Stomach (tissue), 4 donors: ENCODE measurements around the gene ZNF428.

Source experiments
- POLR2A ChIP-seq, 4 donors: fragments of 450-650 bp; IDR thresholded peaks; one replicate each; pipeline ENCODE4 v1.6.1; 2016; ENCODE audit warnings: antibody characterized with exemption in 4 of 4, control low read depth in 2 of 4, mild to moderate bottlenecking in 1 of 4, moderate library complexity in 1 of 4
- POLR2AphosphoS5 ChIP-seq, 3 donors: sonication (generic); formaldehyde crosslinking; IDR thresholded peaks; one replicate each; pipeline ENCODE4 v1.6.1; 2016; ENCODE audit warnings: antibody characterized with exemption in 3 of 3
- TF ChIP-seq, protein P1 (sequence below), 7 experiments: fragments of 450-650 bp in 4 of 7; fragments of 200-600 bp in 3 of 7; sonication (generic) in 3 of 7; IDR thresholded peaks; one replicate each; pipeline ENCODE4 v1.5.1; 2016 to 2019; ENCODE audit warnings: antibody characterized with exemption in 7 of 7, control low read depth in 2 of 7, mild to moderate bottlenecking in 1 of 7

GRCh38 chr19:43616954-43617353 is 2.5 kb downstream of the ZNF428 start:
- TF ChIP-seq, protein P1, sequence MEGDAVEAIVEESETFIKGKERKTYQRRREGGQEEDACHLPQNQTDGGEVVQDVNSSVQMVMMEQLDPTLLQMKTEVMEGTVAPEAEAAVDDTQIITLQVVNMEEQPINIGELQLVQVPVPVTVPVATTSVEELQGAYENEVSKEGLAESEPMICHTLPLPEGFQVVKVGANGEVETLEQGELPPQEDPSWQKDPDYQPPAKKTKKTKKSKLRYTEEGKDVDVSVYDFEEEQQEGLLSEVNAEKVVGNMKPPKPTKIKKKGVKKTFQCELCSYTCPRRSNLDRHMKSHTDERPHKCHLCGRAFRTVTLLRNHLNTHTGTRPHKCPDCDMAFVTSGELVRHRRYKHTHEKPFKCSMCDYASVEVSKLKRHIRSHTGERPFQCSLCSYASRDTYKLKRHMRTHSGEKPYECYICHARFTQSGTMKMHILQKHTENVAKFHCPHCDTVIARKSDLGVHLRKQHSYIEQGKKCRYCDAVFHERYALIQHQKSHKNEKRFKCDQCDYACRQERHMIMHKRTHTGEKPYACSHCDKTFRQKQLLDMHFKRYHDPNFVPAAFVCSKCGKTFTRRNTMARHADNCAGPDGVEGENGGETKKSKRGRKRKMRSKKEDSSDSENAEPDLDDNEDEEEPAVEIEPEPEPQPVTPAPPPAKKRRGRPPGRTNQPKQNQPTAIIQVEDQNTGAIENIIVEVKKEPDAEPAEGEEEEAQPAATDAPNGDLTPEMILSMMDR (IDR thresholded peaks at IDR 0.05): no peak
- TF ChIP-seq POLR2A (IDR thresholded peaks at IDR 0.05): no peak
- no peak for TF ChIP-seq POLR2AphosphoS5 (IDR thresholded peaks at IDR 0.05)
